WTC11 (cell line): ENCODE results near the gene PPP4R2. TPM values are rescaled to one million over a fixed set of nuclear protein-coding genes. Genes with fewer than 3 reads are reported as not detected.

Experiments
- ATAC-seq: fragments of 200-7000 bp; cut with Tn5 transposase; 2 replicates; pipeline ENCODE4 v1.10.0; 2021; ENCODE audit warnings: mild to moderate bottlenecking, moderate library complexity
- CTCF ChIA-PET: fragments of 300-600 bp; sonication (Branson Sonifier 250); formaldehyde crosslinking; loops from one replicate; lab custom pipeline; 2021; ENCODE audit warnings: antibody characterized with exemption; lab: Charles Lee
- POLR2A ChIA-PET: fragments of 350-600 bp; sonication (Branson Sonifier 250); formaldehyde crosslinking; loops from one replicate; lab custom pipeline; 2021; ENCODE audit warnings: antibody characterized with exemption; lab: Charles Lee
- DNase-seq: peaks from one replicate; pipeline ENCODE4 v3.0.0; 2021; ENCODE audit warnings: low spot score
- H3K27ac Mint-ChIP-seq: 2 replicates; pipeline ENCODE4 v1.8.0; 2021; ENCODE audit warnings: mixed read lengths
- H3K27me3 Mint-ChIP-seq: 2 replicates; pipeline ENCODE4 v1.8.0; 2021; ENCODE audit warnings: low read depth, mild to moderate bottlenecking, moderate library complexity, mixed read lengths
- H3K36me3 Mint-ChIP-seq: 2 replicates; pipeline ENCODE4 v1.8.0; 2021; ENCODE audit warnings: mixed read lengths
- H3K4me1 Mint-ChIP-seq: 2 replicates; pipeline ENCODE4 v1.8.0; 2022; ENCODE audit warnings: mixed read lengths
- H3K4me3 Mint-ChIP-seq: 2 replicates; pipeline ENCODE4 v1.8.0; 2021; ENCODE audit warnings: mild to moderate bottlenecking, moderate library complexity, mixed read lengths
- H3K9me3 Mint-ChIP-seq: 2 replicates; pipeline ENCODE4 v1.8.0; 2021; ENCODE audit warnings: mixed read lengths
- AFF4 ChIP-seq: sonication (generic); formaldehyde crosslinking; IDR thresholded peaks from 2 replicates; pipeline ENCODE4 v1.8.1; 2023; ENCODE audit warnings: mild to moderate bottlenecking, missing genetic modification reagents, borderline replicate concordance
- ATF3 ChIP-seq: sonication (generic); formaldehyde crosslinking; conservative IDR thresholded peaks from 2 replicates; pipeline ENCODE4 v1.8.1; 2022; ENCODE audit warnings: mild to moderate bottlenecking, missing genetic modification reagents
- CREM ChIP-seq: sonication (generic); formaldehyde crosslinking; IDR thresholded peaks from 2 replicates; pipeline ENCODE4 v1.8.1; 2022; ENCODE audit warnings: mild to moderate bottlenecking, missing genetic modification reagents, moderate library complexity
- E2F5 ChIP-seq: sonication (generic); formaldehyde crosslinking; IDR thresholded peaks from 2 replicates; pipeline ENCODE4 v1.8.1; 2022; ENCODE audit warnings: mild to moderate bottlenecking, moderate library complexity, missing genetic modification reagents
- ETV6 ChIP-seq: sonication (generic); formaldehyde crosslinking; IDR thresholded peaks from 2 replicates; pipeline ENCODE4 v1.8.1; 2022; ENCODE audit warnings: mild to moderate bottlenecking, missing genetic modification reagents
- FOXP1 ChIP-seq: sonication (generic); formaldehyde crosslinking; IDR thresholded peaks from 2 replicates; pipeline ENCODE4 v1.8.0; 2022; ENCODE audit warnings: missing genetic modification reagents, mild to moderate bottlenecking, moderate library complexity, borderline replicate concordance
- GABPB1 ChIP-seq: sonication (generic); formaldehyde crosslinking; IDR thresholded peaks from 2 replicates; pipeline ENCODE4 v1.8.1; 2023; ENCODE audit warnings: mild to moderate bottlenecking, missing genetic modification reagents
- GTF2I ChIP-seq: fragments of 250-450 bp; sonication (Bioruptor Pico); conservative IDR thresholded peaks from 2 replicates; pipeline ENCODE4 v1.4.0; 2021; ENCODE audit warnings: mild to moderate bottlenecking
- HMGA2 ChIP-seq: fragments of 250-450 bp; sonication (Bioruptor Pico); IDR thresholded peaks from 2 replicates; pipeline ENCODE4 v1.4.0; 2021; ENCODE audit warnings: mild to moderate bottlenecking, moderate library complexity
- IRF2 ChIP-seq: sonication (generic); formaldehyde crosslinking; IDR thresholded peaks from 2 replicates; pipeline ENCODE4 v1.8.0; 2022; ENCODE audit warnings: low read depth, missing genetic modification reagents, borderline replicate concordance
- JAZF1 ChIP-seq: fragments of 250-450 bp; sonication (Bioruptor Pico); IDR thresholded peaks from 2 replicates; pipeline ENCODE4 v1.9.0; 2021; ENCODE audit warnings: moderate library complexity, mild to moderate bottlenecking, inconsistent platforms
- JUN ChIP-seq: sonication (generic); formaldehyde crosslinking; IDR thresholded peaks from 2 replicates; pipeline ENCODE4 v1.8.0; 2023; ENCODE audit warnings: mild to moderate bottlenecking, missing genetic modification reagents
- MAX ChIP-seq: sonication (generic); formaldehyde crosslinking; IDR thresholded peaks from 2 replicates; pipeline ENCODE4 v1.8.0; 2022; ENCODE audit warnings: mild to moderate bottlenecking, missing genetic modification reagents
- MLX ChIP-seq: sonication (generic); formaldehyde crosslinking; IDR thresholded peaks from 2 replicates; pipeline ENCODE4 v1.8.1; 2023; ENCODE audit warnings: mild to moderate bottlenecking, missing genetic modification reagents, moderate library complexity
- OVOL2 ChIP-seq: fragments of 250-450 bp; sonication (Bioruptor Pico); IDR thresholded peaks from 2 replicates; pipeline ENCODE4 v1.9.0; 2021; ENCODE audit warnings: mild to moderate bottlenecking, borderline replicate concordance
- PREB ChIP-seq: sonication (generic); formaldehyde crosslinking; IDR thresholded peaks from 2 replicates; pipeline ENCODE4 v1.8.1; 2022; ENCODE audit warnings: mild to moderate bottlenecking, missing genetic modification reagents, moderate library complexity, borderline replicate concordance
- PRRX2 ChIP-seq: fragments of 250-450 bp; sonication (Bioruptor Pico); IDR thresholded peaks from 2 replicates; pipeline ENCODE4 v1.8.0; 2021; ENCODE audit warnings: mild to moderate bottlenecking
- RORB ChIP-seq: fragments of 250-450 bp; sonication (Bioruptor Pico); IDR thresholded peaks from 2 replicates; pipeline ENCODE4 v1.9.0; 2021; ENCODE audit warnings: mild to moderate bottlenecking
- SOX15 ChIP-seq: fragments of 250-450 bp; sonication (Bioruptor Pico); IDR thresholded peaks from 2 replicates; pipeline ENCODE4 v1.9.0; 2021; ENCODE audit warnings: mild to moderate bottlenecking
- SP1 ChIP-seq: sonication (generic); formaldehyde crosslinking; conservative IDR thresholded peaks from 2 replicates; pipeline ENCODE4 v1.8.1; 2022; ENCODE audit warnings: missing genetic modification reagents
- TEAD1 ChIP-seq: sonication (generic); formaldehyde crosslinking; IDR thresholded peaks from 2 replicates; pipeline ENCODE4 v1.8.0; 2022; ENCODE audit warnings: mild to moderate bottlenecking, missing genetic modification reagents
- TEAD4 ChIP-seq: sonication (generic); formaldehyde crosslinking; IDR thresholded peaks from 2 replicates; pipeline ENCODE4 v1.8.0; 2022; ENCODE audit warnings: mild to moderate bottlenecking, missing genetic modification reagents
- ZBTB43 ChIP-seq: sonication (generic); formaldehyde crosslinking; IDR thresholded peaks from 2 replicates; pipeline ENCODE4 v1.8.1; 2023; ENCODE audit warnings: mild to moderate bottlenecking, missing genetic modification reagents
- ZNF263 ChIP-seq: sonication (generic); formaldehyde crosslinking; IDR thresholded peaks from 2 replicates; pipeline ENCODE4 v1.8.1; 2022; ENCODE audit warnings: low read depth, mild to moderate bottlenecking, moderate library complexity, missing genetic modification reagents
- total RNA-seq: library from RNA; stranded (reverse); gene quantifications from 3 replicates; pipeline ENCODE4 v1.2.3, GENCODE V29; 2021

PPP4R2 gene
- total RNA-seq, 1 experiment from 2014 or later: 78.1 TPM

- CTCF ChIA-PET: no interaction called here
- H3K27ac Mint-ChIP-seq: no peak overlapping the region
- POLR2A ChIA-PET: no interaction called here
These were observed 75.3 kb downstream of the PPP4R2 start for GRCh38 chr3:73071952-73072351.

GRCh38 chr3:73072634-73073033 is 76.0 kb downstream of the PPP4R2 start:
- DNase-seq (no peak), ATAC-seq (no peak)
- no peaks in the 10 kb centered on the region for H3K36me3 Mint-ChIP-seq
- CTCF ChIA-PET: interaction anchor here (1.2 kb wide), 1 partner anchor 134 kb away, joined by 5 read pairs; no protein-coding TSS in a partner anchor
- H3K27me3 Mint-ChIP-seq: no peaks in the 10 kb centered on the region
- H3K4me1 Mint-ChIP-seq: peaks cover 31% of the 10 kb centered on the region
- no peaks in the 10 kb centered on the region for H3K9me3 Mint-ChIP-seq
- POLR2A ChIA-PET: no interaction called here
- H3K27ac Mint-ChIP-seq: no peak overlapping the region
- no peak overlapping the region for H3K4me3 Mint-ChIP-seq
- no peak for TF ChIP-seq ETV6 (CRISPR knock-in tag)
- TF ChIP-seq MLX (CRISPR knock-in tag): no peak
- no peak for TF ChIP-seq SOX15 (CRISPR knock-in tag)
- no peak for TF ChIP-seq PREB (CRISPR knock-in tag)
- no peak for TF ChIP-seq JUN (CRISPR knock-in tag)
- TF ChIP-seq E2F5 (CRISPR knock-in tag): no peak
- TF ChIP-seq RORB (CRISPR knock-in tag): no peak
- TF ChIP-seq CREM (CRISPR knock-in tag): no peak
- no peak for TF ChIP-seq TEAD4 (CRISPR knock-in tag)
- TF ChIP-seq GTF2I (CRISPR knock-in tag): no peak
- TF ChIP-seq IRF2 (CRISPR knock-in tag): no peak
- TF ChIP-seq TEAD1 (CRISPR knock-in tag): no peak

More at GRCh38 chr3:73071952-73072351, 75.3 kb downstream of the PPP4R2 start:
- H3K36me3 Mint-ChIP-seq: no peaks in the 10 kb centered on the region
- no peak overlapping the region for H3K4me3 Mint-ChIP-seq
- H3K4me1 Mint-ChIP-seq: peaks cover 31% of the 10 kb centered on the region
- ATAC-seq (no peak), DNase-seq (no peak)
- TF ChIP-seq MAX (CRISPR knock-in tag) (no peak), ATF3 (CRISPR knock-in tag) (no peak), ZBTB43 (CRISPR knock-in tag) (no peak), FOXP1 (CRISPR knock-in tag) (no peak), GTF2I (CRISPR knock-in tag) (no peak), AFF4 (CRISPR knock-in tag) (no peak), HMGA2 (CRISPR knock-in tag) (no peak), JAZF1 (no peak), SP1 (no peak), GABPB1 (CRISPR knock-in tag) (no peak), ZNF263 (CRISPR knock-in tag) (no peak), OVOL2 (CRISPR knock-in tag) (no peak), PRRX2 (CRISPR knock-in tag) (no peak), E2F5 (CRISPR knock-in tag) (no peak)
- no peaks in the 10 kb centered on the region for H3K9me3 Mint-ChIP-seq
- H3K27me3 Mint-ChIP-seq: no peaks in the 10 kb centered on the region
